Smooth muscle cell (in vitro differentiated cells): ENCODE results near the gene PDE4B. TPM values are rescaled to one million over a fixed set of nuclear protein-coding genes. Genes with fewer than 3 reads are reported as not detected.

Source experiments
- DNase-seq: peaks from one replicate; lab custom pipeline; 2025; ENCODE audit not compliant: unreplicated experiment; lab: John Stamatoyannopoulos, UW
- H2AFZ ChIP-seq: fragments of 200-600 bp; sonication (generic); 2 replicates; pipeline ENCODE4 v1.6.0; 2016; ENCODE audit warnings: antibody characterized with exemption, low read depth, mild to moderate bottlenecking
- H3F3A ChIP-seq: fragments of 200-600 bp; sonication (generic); 2 replicates; pipeline ENCODE4 v1.6.0; 2017; ENCODE audit warnings: antibody characterized with exemption, low read depth
- H3K27ac ChIP-seq: fragments of 200-600 bp; sonication (generic); 2 replicates; pipeline ENCODE4 v1.5.1; 2016; ENCODE audit warnings: low read depth, mild to moderate bottlenecking
- H3K27me3 ChIP-seq: fragments of 200-600 bp; sonication (generic); 2 replicates; pipeline ENCODE4 v1.6.1; 2016; ENCODE audit warnings: low read depth, mild to moderate bottlenecking
- H3K36me3 ChIP-seq: fragments of 200-600 bp; sonication (generic); 2 replicates; pipeline ENCODE4 v1.5.1; 2016; ENCODE audit warnings: low read depth
- H3K4me1 ChIP-seq: fragments of 200-600 bp; sonication (generic); 2 replicates; pipeline ENCODE4 v1.5.1; 2016; ENCODE audit warnings: low read depth
- H3K4me2 ChIP-seq: fragments of 200-600 bp; sonication (generic); 2 replicates; pipeline ENCODE4 v1.6.0; 2016; ENCODE audit warnings: mild to moderate bottlenecking
- H3K4me3 ChIP-seq: fragments of 200-600 bp; sonication (generic); 2 replicates; pipeline ENCODE4 v1.5.1; 2016; ENCODE audit warnings: mild to moderate bottlenecking
- H3K79me2 ChIP-seq: fragments of 200-600 bp; sonication (generic); 2 replicates; pipeline ENCODE4 v1.6.0; 2016; ENCODE audit warnings: low read depth, mild to moderate bottlenecking
- H3K9ac ChIP-seq: fragments of 200-600 bp; sonication (generic); 2 replicates; pipeline ENCODE4 v1.6.0; 2016; ENCODE audit warnings: low read depth
- H3K9me3 ChIP-seq: fragments of 200-600 bp; sonication (generic); replicated peaks from 2 replicates; pipeline ENCODE4 v1.5.1; 2016; ENCODE audit warnings: low read depth
- H4K20me1 ChIP-seq: fragments of 200-600 bp; sonication (generic); 2 replicates; pipeline ENCODE4 v1.6.0; 2016; ENCODE audit warnings: low read depth
- WGBS: methylation state at CpG from one replicate; pipeline ENCODE4 v1.1.7; 2016; ENCODE audit warnings: low lambda C conversion rate; 5-methylcytosine and 5-hydroxymethylcytosine counted together
- polyA plus RNA-seq: library from polyadenylated mRNA; unstranded; fragments of >200 nt; fragmentation: Nextera tagmentation; extraction: Ambion mirVana; gene quantifications from 2 replicates; pipeline ENCODE4 v1.2.1, GENCODE V29; 2016
- total RNA-seq: library from RNA; depleted of rRNA; stranded (reverse); fragments of >200 nt; gene quantifications from 2 replicates; pipeline ENCODE4 v1.2.3, GENCODE V29; 2014
- TF ChIP-seq, protein P1 (sequence below): fragments of 200-600 bp; sonication (generic); IDR thresholded peaks from 2 replicates; pipeline ENCODE4 v1.5.1; 2017; ENCODE audit warnings: borderline replicate concordance, mild to moderate bottlenecking, antibody characterized with exemption; ENCODE audit not compliant: insufficient read depth, poor library complexity, severe bottlenecking

The PDE4B gene
- total and polyA plus RNA-seq, 2 experiments from 2014 or later = 18.5 to 24.8 TPM

DNA sequence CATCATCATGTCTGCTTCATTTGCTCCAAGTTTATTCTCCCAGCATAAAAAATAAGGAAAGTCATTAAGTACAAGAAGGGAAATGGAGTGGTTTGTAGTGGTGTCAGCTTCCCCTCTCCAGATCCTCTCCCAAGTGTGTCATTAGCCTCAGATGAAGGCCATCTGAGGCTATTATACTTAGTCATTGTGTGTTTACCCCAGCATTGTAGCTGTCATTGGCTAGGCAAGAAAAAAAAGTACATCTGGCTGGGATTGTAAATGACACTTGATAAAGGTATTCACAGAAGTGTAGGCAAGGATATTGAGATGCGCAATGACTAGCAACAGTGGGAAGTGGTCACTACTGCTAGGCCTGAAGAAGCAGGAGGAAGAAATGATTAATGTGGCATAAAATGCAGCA lies 424.3 kb downstream of the PDE4B start:
- Histone ChIP-seq H3K27ac (no peak overlapping the region), H3K9ac (no peak overlapping the region), H3F3A (no peaks in the 10 kb centered on the region), H3K9me3 (no peaks in the 10 kb centered on the region), H3K4me1 (no peaks in the 10 kb centered on the region), H3K4me2 (no peak overlapping the region), H3K4me3 (no peak overlapping the region), H2AFZ (no peak overlapping the region), H3K36me3 (no peaks in the 10 kb centered on the region), H3K79me2 (no peaks in the 10 kb centered on the region), H4K20me1 (no peaks in the 10 kb centered on the region), H3K27me3 (no peaks in the 10 kb centered on the region)
- DNase-seq = no peak
- WGBS = 77% methylated on average over 1 of the region's 1 CpG
- TF ChIP-seq, protein P1, sequence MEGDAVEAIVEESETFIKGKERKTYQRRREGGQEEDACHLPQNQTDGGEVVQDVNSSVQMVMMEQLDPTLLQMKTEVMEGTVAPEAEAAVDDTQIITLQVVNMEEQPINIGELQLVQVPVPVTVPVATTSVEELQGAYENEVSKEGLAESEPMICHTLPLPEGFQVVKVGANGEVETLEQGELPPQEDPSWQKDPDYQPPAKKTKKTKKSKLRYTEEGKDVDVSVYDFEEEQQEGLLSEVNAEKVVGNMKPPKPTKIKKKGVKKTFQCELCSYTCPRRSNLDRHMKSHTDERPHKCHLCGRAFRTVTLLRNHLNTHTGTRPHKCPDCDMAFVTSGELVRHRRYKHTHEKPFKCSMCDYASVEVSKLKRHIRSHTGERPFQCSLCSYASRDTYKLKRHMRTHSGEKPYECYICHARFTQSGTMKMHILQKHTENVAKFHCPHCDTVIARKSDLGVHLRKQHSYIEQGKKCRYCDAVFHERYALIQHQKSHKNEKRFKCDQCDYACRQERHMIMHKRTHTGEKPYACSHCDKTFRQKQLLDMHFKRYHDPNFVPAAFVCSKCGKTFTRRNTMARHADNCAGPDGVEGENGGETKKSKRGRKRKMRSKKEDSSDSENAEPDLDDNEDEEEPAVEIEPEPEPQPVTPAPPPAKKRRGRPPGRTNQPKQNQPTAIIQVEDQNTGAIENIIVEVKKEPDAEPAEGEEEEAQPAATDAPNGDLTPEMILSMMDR = no peak

DNA sequence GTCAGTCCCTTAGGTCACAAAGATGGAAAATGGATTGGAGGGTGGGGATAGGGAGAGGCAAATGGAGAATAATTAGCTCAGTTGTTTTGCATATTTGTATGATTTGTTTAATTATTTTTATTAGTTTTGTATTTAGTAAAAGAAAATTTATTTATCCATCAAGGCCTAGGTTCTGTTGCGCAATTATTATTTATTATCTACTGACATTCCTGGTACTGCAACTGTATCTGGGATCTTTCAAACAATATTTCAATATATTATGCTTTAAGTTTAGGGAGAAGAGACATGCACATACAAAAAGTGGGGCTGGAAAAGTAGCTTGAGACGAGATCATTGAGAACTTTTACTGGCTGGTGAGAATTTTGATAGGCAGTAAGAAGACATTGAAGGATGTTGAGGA lies 424.9 kb downstream of the PDE4B start:
- Histone ChIP-seq H3F3A (no peaks in the 10 kb centered on the region), H3K36me3 (no peaks in the 10 kb centered on the region), H4K20me1 (no peaks in the 10 kb centered on the region), H3K27ac (no peak overlapping the region), H3K9me3 (no peaks in the 10 kb centered on the region), H3K4me3 (no peak overlapping the region), H3K79me2 (no peaks in the 10 kb centered on the region), H2AFZ (no peak overlapping the region), H3K4me1 (no peaks in the 10 kb centered on the region), H3K9ac (no peak overlapping the region), H3K27me3 (no peaks in the 10 kb centered on the region), H3K4me2 (no peak overlapping the region)
- TF ChIP-seq, protein P1 = no peak
- WGBS = 98% methylated on average over 2 of the region's 2 CpGs
- no peak for DNase-seq

DNA sequence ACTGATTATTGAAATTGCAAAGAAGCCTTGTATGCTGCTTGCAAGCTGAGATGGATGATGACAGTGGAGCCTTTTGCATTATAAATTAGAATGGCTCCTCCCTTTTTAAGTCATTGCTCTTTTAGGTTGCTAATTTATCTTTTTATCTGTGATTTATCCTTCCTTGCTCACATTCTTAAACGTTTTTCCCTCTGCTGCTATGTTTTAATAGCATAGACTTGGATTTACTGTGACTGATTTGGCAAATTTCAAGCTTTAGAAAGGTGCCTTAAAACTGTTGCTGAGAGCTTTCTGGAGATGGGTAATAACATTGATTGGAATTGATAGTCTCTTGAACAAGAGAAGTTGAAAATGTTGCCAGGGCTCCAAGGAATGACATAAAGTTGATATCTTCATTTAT lies 427.8 kb downstream of the PDE4B start:
- no peaks in the 10 kb centered on the region for H3F3A ChIP-seq
- H3K9me3 ChIP-seq = no peaks in the 10 kb centered on the region
- DNase-seq = no peak
- TF ChIP-seq, protein P1 = no peak
- H3K4me2 ChIP-seq = no peak overlapping the region
- 7% methylated on average over 1 of the region's 1 CpG for WGBS
- H3K4me1 ChIP-seq = no peaks in the 10 kb centered on the region
- no peak overlapping the region for H2AFZ ChIP-seq
- no peak overlapping the region for H3K27ac ChIP-seq
- H3K79me2 ChIP-seq = no peaks in the 10 kb centered on the region
- H3K9ac ChIP-seq = no peak overlapping the region
- no peaks in the 10 kb centered on the region for H4K20me1 ChIP-seq
- H3K27me3 ChIP-seq = no peaks in the 10 kb centered on the region
- no peaks in the 10 kb centered on the region for H3K36me3 ChIP-seq
- no peak overlapping the region for H3K4me3 ChIP-seq

DNA sequence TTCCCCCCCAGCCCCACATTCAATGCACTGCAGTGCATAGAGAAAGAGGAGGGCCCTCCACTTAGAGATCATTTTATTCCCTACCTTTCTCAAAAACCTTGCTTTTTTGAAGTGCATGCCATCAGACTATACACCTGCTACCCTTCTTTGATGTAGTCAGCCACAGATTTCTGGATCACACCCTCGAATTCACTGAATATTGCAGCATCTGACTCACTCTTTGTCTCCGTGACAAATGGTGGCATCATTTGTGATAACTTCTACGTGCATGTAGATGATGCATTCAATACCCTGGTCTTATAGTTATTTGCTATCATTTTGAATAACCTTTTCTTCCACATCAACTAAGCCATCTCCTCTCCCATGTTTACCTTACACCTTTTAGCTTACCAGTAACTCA lies 431.0 kb downstream of the PDE4B start:
- Histone ChIP-seq H3K9ac (no peak overlapping the region), H3K4me3 (no peak overlapping the region), H3K4me2 (no peak overlapping the region), H3K27me3 (no peaks in the 10 kb centered on the region), H3K36me3 (no peaks in the 10 kb centered on the region), H3K27ac (no peak overlapping the region), H3F3A (no peaks in the 10 kb centered on the region), H2AFZ (no peak overlapping the region), H3K79me2 (no peaks in the 10 kb centered on the region), H4K20me1 (no peaks in the 10 kb centered on the region), H3K4me1 (no peaks in the 10 kb centered on the region), H3K9me3 (no peaks in the 10 kb centered on the region)
- TF ChIP-seq, protein P1 = no peak
- DNase-seq = no peak
- 80% methylated on average over 3 of the region's 3 CpGs for WGBS
